ENCODE results near the gene ATF7IP. TPM values are rescaled to one million over a fixed set of nuclear protein-coding genes. Genes with fewer than 3 reads are reported as not detected.

Gene ATF7IP
- polyA plus RNA-seq, 1 of the 3 experiments (the other 2 are of a cell fraction), result 2.8 TPM

DNA sequence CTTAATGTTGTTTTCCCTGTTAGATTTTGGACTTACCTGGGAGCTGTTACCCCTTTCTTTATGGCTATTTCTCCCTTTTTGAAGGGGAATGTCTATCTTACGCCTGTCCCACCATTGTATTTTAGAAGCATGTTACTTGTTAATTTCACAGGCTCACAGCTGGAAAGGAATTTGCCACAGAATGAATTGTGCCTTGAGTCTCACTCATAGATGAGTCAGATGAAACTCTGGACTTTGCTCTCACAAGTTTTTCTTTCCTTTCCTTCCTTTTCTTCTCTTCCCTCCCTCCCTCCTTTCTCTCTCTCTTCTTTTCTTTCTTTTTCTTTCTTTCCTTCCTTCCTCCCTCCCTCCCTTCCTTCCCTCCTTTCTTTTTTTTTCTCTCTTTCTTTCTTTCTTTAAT is 9.3 kb upstream of the ATF7IP start:
- Histone ChIP-seq H3K4me3 (ENCODE audit: low read depth in 2 of 2, low read length in 1 of 2) (no peak overlapping the region), H3F3A (replicated peaks; ENCODE audit: insufficient read depth) (no peaks in the 10 kb centered on the region), H3K4me1 (ENCODE audit: control insufficient read depth in 1 of 2, insufficient read depth in 2 of 2, low read depth in 1 of 2, low read length in 1 of 2) (no peaks in the 10 kb centered on the region), H3K36me3 (replicated peaks in 1 of 2; ENCODE audit: control insufficient read depth in 1 of 2, insufficient read depth in 2 of 2, low read length in 1 of 2) (no peaks in the 10 kb centered on the region), H2AFZ (ENCODE audit: low read depth) (no peak overlapping the region), H3K9me2 (no peaks in the 10 kb centered on the region), H4K20me1 (ENCODE audit: insufficient read depth) (no peaks in the 10 kb centered on the region), H3K27ac (ENCODE audit: low read depth in 2 of 2, low read length in 1 of 2) (no peak overlapping the region), H3K4me2 (no peak overlapping the region), H3K9ac (no peak overlapping the region), H3K27me3 (ENCODE audit: insufficient read depth) (no peaks in the 10 kb centered on the region), H3K79me2 (ENCODE audit: insufficient read depth) (no peaks in the 10 kb centered on the region), H3K9me3 (no peaks in the 10 kb centered on the region)
- DNase-seq, result no peak
- 48% methylated on average over 1 of the region's 1 CpG for WGBS (ENCODE audit: low lambda C conversion rate)
- ChIA-PET CTCF (interaction anchor here (1.2 kb wide), 1 partner anchor 10 kb away, joined by 4 read pairs; the partner anchor contains the start of gene ATF7IP), POLR2A (no interaction called here)
- TF ChIP-seq, protein P1, sequence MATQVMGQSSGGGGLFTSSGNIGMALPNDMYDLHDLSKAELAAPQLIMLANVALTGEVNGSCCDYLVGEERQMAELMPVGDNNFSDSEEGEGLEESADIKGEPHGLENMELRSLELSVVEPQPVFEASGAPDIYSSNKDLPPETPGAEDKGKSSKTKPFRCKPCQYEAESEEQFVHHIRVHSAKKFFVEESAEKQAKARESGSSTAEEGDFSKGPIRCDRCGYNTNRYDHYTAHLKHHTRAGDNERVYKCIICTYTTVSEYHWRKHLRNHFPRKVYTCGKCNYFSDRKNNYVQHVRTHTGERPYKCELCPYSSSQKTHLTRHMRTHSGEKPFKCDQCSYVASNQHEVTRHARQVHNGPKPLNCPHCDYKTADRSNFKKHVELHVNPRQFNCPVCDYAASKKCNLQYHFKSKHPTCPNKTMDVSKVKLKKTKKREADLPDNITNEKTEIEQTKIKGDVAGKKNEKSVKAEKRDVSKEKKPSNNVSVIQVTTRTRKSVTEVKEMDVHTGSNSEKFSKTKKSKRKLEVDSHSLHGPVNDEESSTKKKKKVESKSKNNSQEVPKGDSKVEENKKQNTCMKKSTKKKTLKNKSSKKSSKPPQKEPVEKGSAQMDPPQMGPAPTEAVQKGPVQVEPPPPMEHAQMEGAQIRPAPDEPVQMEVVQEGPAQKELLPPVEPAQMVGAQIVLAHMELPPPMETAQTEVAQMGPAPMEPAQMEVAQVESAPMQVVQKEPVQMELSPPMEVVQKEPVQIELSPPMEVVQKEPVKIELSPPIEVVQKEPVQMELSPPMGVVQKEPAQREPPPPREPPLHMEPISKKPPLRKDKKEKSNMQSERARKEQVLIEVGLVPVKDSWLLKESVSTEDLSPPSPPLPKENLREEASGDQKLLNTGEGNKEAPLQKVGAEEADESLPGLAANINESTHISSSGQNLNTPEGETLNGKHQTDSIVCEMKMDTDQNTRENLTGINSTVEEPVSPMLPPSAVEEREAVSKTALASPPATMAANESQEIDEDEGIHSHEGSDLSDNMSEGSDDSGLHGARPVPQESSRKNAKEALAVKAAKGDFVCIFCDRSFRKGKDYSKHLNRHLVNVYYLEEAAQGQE (IDR thresholded peaks at IDR 0.05; ENCODE audit: low read depth, low read length), result no peak
- no peak for TF ChIP-seq FOSL2 (IDR thresholded peaks at IDR 0.05; ENCODE audit: borderline replicate concordance, low read depth)
- TF ChIP-seq MEF2A (IDR thresholded peaks at IDR 0.05; ENCODE audit: borderline replicate concordance, low read depth), result no peak
- no peak for TF ChIP-seq RCOR1 (IDR thresholded peaks at IDR 0.05; ENCODE audit: low read length)
- TF ChIP-seq MXI1 (IDR thresholded peaks at IDR 0.05; ENCODE audit: low read depth, low read length), result no peak
- TF ChIP-seq, protein P2, sequence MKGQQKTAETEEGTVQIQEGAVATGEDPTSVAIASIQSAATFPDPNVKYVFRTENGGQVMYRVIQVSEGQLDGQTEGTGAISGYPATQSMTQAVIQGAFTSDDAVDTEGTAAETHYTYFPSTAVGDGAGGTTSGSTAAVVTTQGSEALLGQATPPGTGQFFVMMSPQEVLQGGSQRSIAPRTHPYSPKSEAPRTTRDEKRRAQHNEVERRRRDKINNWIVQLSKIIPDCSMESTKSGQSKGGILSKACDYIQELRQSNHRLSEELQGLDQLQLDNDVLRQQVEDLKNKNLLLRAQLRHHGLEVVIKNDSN (IDR thresholded peaks at IDR 0.05; ENCODE audit: borderline replicate concordance, low read depth), result no peak
- TF ChIP-seq, protein P3, sequence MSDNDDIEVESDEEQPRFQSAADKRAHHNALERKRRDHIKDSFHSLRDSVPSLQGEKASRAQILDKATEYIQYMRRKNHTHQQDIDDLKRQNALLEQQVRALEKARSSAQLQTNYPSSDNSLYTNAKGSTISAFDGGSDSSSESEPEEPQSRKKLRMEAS (IDR thresholded peaks at IDR 0.05; ENCODE audit: low read depth), result no peak
- TF ChIP-seq SMC3 (IDR thresholded peaks at IDR 0.05; ENCODE audit: low read depth, low read length), result no peak
- no peak for TF ChIP-seq TEAD4 (IDR thresholded peaks at IDR 0.05; ENCODE audit: borderline replicate concordance, insufficient read depth)

DNA sequence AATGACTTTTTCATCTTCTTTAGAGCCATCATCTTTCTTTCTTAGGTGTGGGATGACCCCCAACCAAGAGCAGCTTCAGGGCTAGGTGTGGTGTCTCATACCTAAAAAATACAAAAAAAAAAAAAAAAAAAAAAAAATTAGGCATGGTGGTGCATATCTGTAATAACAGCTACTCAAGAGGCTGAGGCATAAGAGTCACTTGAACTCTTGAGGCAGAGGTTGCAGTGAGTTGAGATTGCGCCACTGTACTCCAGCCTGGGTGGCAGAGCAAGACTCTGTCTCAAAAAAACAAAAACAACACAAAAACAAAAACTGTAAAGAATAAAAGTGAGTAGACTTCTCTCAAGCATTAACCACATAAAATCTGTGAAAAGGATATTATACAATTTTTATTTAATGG is 8.0 kb upstream of the ATF7IP start:
- no peak for DNase-seq
- 73% methylated on average over 1 of the region's 1 CpG for WGBS (ENCODE audit: low lambda C conversion rate)
- Histone ChIP-seq H3K4me2 (no peak overlapping the region), H3K4me3 (ENCODE audit: low read depth in 2 of 2, low read length in 1 of 2) (no peak overlapping the region), H3K27ac (ENCODE audit: low read depth in 2 of 2, low read length in 1 of 2) (no peak overlapping the region), H2AFZ (ENCODE audit: low read depth) (no peak overlapping the region), H3F3A (replicated peaks; ENCODE audit: insufficient read depth) (no peaks in the 10 kb centered on the region), H3K9me2 (no peaks in the 10 kb centered on the region), H3K27me3 (ENCODE audit: insufficient read depth) (no peaks in the 10 kb centered on the region), H3K9ac (no peak overlapping the region), H3K36me3 (replicated peaks in 1 of 2; ENCODE audit: control insufficient read depth in 1 of 2, insufficient read depth in 2 of 2, low read length in 1 of 2) (no peaks in the 10 kb centered on the region), H3K4me1 (ENCODE audit: control insufficient read depth in 1 of 2, insufficient read depth in 2 of 2, low read depth in 1 of 2, low read length in 1 of 2) (no peaks in the 10 kb centered on the region), H3K79me2 (ENCODE audit: insufficient read depth) (no peaks in the 10 kb centered on the region), H4K20me1 (ENCODE audit: insufficient read depth) (no peaks in the 10 kb centered on the region), H3K9me3 (no peaks in the 10 kb centered on the region)
- no peak for TF ChIP-seq NFIC (IDR thresholded peaks at IDR 0.05; ENCODE audit: borderline replicate concordance)
- TF ChIP-seq JUND (IDR thresholded peaks at IDR 0.05), result no peak
- no peak for TF ChIP-seq TAF1 (IDR thresholded peaks at IDR 0.05; ENCODE audit: borderline replicate concordance, low read depth, low read length)
- TF ChIP-seq RXRA (IDR thresholded peaks at IDR 0.05; ENCODE audit: borderline replicate concordance, low read depth), result no peak
- ChIA-PET POLR2A (no interaction called here), CTCF (no interaction called here)
